ENCODE results near the gene KIF6. TPM values are rescaled to one million over a fixed set of nuclear protein-coding genes. Genes with fewer than 3 reads are reported as not detected.

Gene KIF6
- total RNA-seq, 4 donors from 2014 or later: 0.26 to 1.8 (median 1.6) TPM; not detected in 1

DNA sequence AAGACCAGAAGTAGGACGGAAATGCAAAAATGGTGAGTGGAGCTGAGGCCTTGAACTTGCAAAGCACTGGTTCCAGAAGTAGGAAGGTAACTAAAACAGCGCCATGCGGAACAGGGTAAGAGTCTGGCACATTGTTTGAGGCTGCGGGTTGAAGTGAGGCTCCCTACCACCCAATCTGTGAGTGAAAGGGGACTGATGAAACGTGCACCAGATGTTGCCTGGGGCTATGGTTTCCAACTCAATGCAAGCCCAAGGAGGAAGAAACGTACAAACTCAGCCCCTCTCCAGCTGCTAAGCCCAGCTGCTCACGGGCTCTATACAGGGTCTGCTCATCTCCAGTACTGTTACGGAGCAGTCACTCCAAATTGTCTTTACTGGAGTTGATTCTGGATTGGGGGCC, 334.0 kb downstream of the KIF6 start:
- intact Hi-C loops (cut with DNase I; ENCODE audit: low total_unique reads): no loop called here
- no peak for DNase-seq
- TF ChIP-seq POLR2A (IDR thresholded peaks at IDR 0.05) (no peak), CTCF (IDR thresholded peaks at IDR 0.05) (no peak)

DNA sequence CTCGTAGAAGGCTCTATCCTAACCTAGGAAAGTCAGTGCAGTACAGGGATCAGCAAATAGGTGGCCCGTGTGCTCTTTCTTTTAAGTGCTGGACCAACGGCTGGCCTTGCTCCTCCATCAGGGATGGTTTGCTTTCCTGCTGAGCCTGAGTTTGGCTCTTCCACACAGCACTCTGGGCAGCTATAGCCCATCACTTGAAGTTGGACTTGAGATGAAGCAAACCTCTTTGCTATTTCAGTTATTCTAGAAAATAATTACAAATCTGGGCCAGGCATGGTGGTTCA, 335.8 kb downstream of the KIF6 start:
- intact Hi-C loops (cut with DNase I; ENCODE audit: low total_unique reads): no loop called here
- Histone ChIP-seq H3K4me1 (no peaks in the 10 kb centered on the region), H3K27me3 (no peaks in the 10 kb centered on the region), H3K27ac (no peak overlapping the region), H3K36me3 (no peaks in the 10 kb centered on the region), H3K4me3 (no peak overlapping the region), H3K9me3 (no peaks in the 10 kb centered on the region)
- DNase-seq: no peak
- TF ChIP-seq CTCF (IDR thresholded peaks at IDR 0.05) (peak in 2 of 4 experiments; percentile 14 to 15), POLR2A (IDR thresholded peaks at IDR 0.05) (no peak)

More for the DNA sequence above, 334.0 kb downstream of the KIF6 start:
- Histone ChIP-seq H3K9me3 (no peaks in the 10 kb centered on the region), H3K4me3 (no peak overlapping the region), H3K36me3 (no peaks in the 10 kb centered on the region), H3K27ac (no peak overlapping the region), H3K4me1 (no peaks in the 10 kb centered on the region), H3K27me3 (no peaks in the 10 kb centered on the region)

GRCh38 chr6:39388606-39389483, 336.4 kb downstream of the KIF6 start:
- no peaks in the 10 kb centered on the region for H3K36me3 ChIP-seq
- peak in 1 of 2 donors; percentile 23 for DNase-seq
- no peak for TF ChIP-seq POLR2A (IDR thresholded peaks at IDR 0.05)
- TF ChIP-seq CTCF (IDR thresholded peaks at IDR 0.05): no peak
- H3K4me3 ChIP-seq: no peak overlapping the region
- no peak overlapping the region for H3K27ac ChIP-seq
- no peaks in the 10 kb centered on the region for H3K4me1 ChIP-seq
- no peaks in the 10 kb centered on the region for H3K9me3 ChIP-seq
- intact Hi-C loops (cut with DNase I; ENCODE audit: low total_unique reads): no loop called here
- no peaks in the 10 kb centered on the region for H3K27me3 ChIP-seq

DNA sequence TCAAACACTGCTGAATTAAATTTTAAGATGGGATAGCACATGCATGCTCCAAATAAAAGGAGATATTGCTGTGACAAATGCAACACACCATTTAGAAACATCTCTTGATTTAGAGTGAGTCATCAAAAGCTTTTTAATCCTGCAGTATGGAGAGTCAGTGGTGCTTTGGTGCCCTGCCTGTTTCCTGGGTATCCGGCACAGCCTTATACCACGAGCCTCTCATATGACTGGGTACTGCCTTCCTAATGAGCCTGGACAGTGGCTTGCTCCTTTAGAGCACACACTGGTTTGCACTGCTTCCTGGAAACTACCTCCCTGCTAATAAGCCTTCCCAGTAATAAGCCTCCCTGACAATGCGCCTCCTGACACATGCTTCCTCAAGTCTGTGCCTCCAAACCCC, 337.4 kb downstream of the KIF6 start:
- Histone ChIP-seq H3K36me3 (no peaks in the 10 kb centered on the region), H3K27me3 (no peaks in the 10 kb centered on the region), H3K27ac (no peak overlapping the region), H3K9me3 (no peaks in the 10 kb centered on the region), H3K4me1 (no peaks in the 10 kb centered on the region), H3K4me3 (no peak overlapping the region)
- no peak for TF ChIP-seq POLR2A (IDR thresholded peaks at IDR 0.05)
- TF ChIP-seq CTCF (IDR thresholded peaks at IDR 0.05): no peak
- no peak for DNase-seq
- intact Hi-C loops (cut with DNase I; ENCODE audit: low total_unique reads): no loop called here

GRCh38 chr6:39386487-39386886, 338.7 kb downstream of the KIF6 start:
- intact Hi-C loops (cut with DNase I; ENCODE audit: low total_unique reads): no loop called here
- TF ChIP-seq POLR2A (IDR thresholded peaks at IDR 0.05) (no peak), CTCF (IDR thresholded peaks at IDR 0.05) (no peak)
- no peak for DNase-seq
- Histone ChIP-seq H3K27me3 (no peaks in the 10 kb centered on the region), H3K4me1 (no peaks in the 10 kb centered on the region), H3K9me3 (no peaks in the 10 kb centered on the region), H3K36me3 (no peaks in the 10 kb centered on the region), H3K27ac (no peak overlapping the region), H3K4me3 (no peak overlapping the region)

Measured in uterus (tissue), 4 donors.